ENCODE measurements around the gene AFG1L. TPM values are rescaled to one million over a fixed set of nuclear protein-coding genes. Genes with fewer than 3 reads are reported as not detected.

The AFG1L gene
- total and polyA plus RNA-seq, 12 donors, result 2.5 to 13.5 (median 6.6) TPM

DNA sequence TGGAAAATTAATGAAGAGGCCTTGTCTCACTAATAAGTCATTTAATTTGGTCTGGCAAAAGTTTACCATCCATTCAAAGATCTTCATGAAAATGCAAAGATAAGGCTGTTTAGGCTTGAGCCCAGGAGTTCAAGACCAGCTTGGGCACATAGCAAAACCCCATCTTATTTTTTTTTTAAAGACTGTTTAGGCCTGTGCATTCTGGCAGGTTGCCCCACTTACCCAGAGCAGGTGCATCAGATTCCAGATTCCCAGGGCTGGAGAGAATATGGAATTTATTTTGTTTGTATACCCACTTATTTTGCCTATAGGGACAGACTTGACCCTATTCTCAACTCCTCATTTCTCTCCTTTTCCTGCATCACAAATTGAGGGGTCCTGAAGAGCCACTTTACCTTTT lies 271.6 kb downstream of the AFG1L start:
- Histone ChIP-seq H3K27me3 (no peaks in the 10 kb centered on the region), H3K9me3 (replicated peaks in 1 of 3) (no peaks in the 10 kb centered on the region), H3K27ac (peak overlapping the region; percentile 2 to 99 (median 59)), H3K4me1 (replicated peaks in 1 of 2) (peaks cover 14 to 62% of the 10 kb centered on the region in 2 donors), H3K36me3 (replicated peaks in 1 of 2) (peaks cover 0 to 24% of the 10 kb centered on the region in 2 donors), H3K4me3 (no peak overlapping the region)
- no peak for DNase-seq
- TF ChIP-seq CTCF (IDR thresholded peaks at IDR 0.05), result no peak
- TF ChIP-seq POLR2A (IDR thresholded peaks at IDR 0.05), result no peak
- intact Hi-C loops (cut with DNase I), result loop anchor here in 1 of 2 donors (5.0 kb wide), 1 partner anchor 216 kb away; no protein-coding TSS in a partner anchor

DNA sequence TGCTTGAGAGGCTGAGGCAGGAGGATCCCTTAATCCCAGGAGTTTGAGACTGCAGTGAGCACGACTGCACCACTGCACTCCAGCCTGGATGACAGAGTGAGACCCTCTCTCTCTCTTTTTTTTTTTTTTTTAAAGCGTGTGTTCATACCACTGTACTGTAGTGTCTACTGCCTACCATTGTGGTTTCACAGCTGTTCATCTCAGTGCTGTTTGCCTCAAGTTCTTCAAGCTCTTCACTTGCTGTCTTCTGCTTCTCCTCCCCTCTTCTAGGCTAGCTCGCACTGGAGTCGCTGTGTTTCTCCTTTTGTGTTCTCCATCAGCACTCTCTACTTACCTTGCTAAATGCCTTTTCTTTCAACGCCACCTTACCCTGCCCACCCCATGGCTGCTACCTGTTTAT lies 273.2 kb downstream of the AFG1L start:
- no peak for DNase-seq
- Histone ChIP-seq H3K27me3 (no peaks in the 10 kb centered on the region), H3K36me3 (replicated peaks in 1 of 2) (peaks cover 0 to 24% of the 10 kb centered on the region in 2 donors), H3K4me3 (no peak overlapping the region), H3K4me1 (replicated peaks in 1 of 2) (peaks cover 14 to 62% of the 10 kb centered on the region in 2 donors), H3K9me3 (replicated peaks in 1 of 3) (no peaks in the 10 kb centered on the region), H3K27ac (no peak overlapping the region)
- 91 to 92% (median 92%) methylated on average over 5 of the region's 5 CpGs for WGBS, 4 donors
- TF ChIP-seq POLR2A (IDR thresholded peaks at IDR 0.05) (no peak), CTCF (IDR thresholded peaks at IDR 0.05) (no peak)
- intact Hi-C loops (cut with DNase I), result loop anchor here in 1 of 2 donors (5.0 kb wide), 1 partner anchor 214 kb away; no protein-coding TSS in a partner anchor

DNA sequence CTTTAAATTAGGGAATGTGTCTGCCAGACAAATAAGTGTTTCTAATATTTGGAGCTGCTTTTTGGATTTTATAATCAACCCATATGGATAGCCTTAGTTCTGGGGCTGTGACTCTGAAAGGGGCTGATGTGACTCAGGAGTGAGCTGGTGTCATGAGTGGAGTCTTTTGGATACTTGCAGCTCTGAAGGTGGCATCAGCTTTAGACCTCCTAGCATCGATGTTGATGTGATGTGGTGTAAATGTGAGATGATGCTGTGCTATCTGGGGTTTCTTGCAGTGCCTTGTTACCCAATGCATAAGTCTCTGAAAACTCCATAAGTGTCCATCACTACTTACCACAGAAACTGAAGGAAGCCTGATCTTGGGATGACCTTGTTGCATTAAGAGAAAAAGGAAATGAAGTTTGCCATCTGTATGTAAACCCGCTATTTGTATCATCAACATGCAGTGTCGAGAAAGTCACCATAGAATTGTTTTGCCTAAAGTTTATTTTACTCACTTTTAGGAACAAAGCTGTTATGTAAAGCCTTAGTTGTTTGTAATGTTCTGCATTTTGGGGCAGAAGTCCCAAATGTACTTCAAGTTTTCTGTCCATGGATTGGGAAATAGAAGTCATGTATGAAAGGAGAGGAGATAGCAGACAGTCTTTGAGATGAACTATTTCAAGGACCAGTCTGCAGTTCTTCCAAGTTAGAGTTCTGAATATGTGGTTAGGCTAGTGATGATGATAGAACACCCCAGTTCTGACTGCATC lies 273.9 kb downstream of the AFG1L start:
- WGBS, 4 donors, result 82 to 90% (median 89%) methylated on average over 3 of the region's 3 CpGs
- TF ChIP-seq POLR2A (IDR thresholded peaks at IDR 0.05), result no peak
- TF ChIP-seq CTCF (IDR thresholded peaks at IDR 0.05), result no peak
- H3K4me1 ChIP-seq (replicated peaks in 1 of 2), result peaks cover 14 to 56% of the 10 kb centered on the region in 2 donors
- no peaks in the 10 kb centered on the region for H3K27me3 ChIP-seq
- no peaks in the 10 kb centered on the region for H3K9me3 ChIP-seq (replicated peaks in 1 of 3)
- peaks cover 0 to 24% of the 10 kb centered on the region in 2 donors for H3K36me3 ChIP-seq (replicated peaks in 1 of 2)
- intact Hi-C loops (cut with DNase I), result loop anchor here in 1 of 2 donors (5.0 kb wide), 1 partner anchor 214 kb away; no protein-coding TSS in a partner anchor
- no peak overlapping the region for H3K4me3 ChIP-seq
- peak overlapping the region in 1 of 5 donors; percentile 12 for H3K27ac ChIP-seq
- DNase-seq, result no peak

- Histone ChIP-seq H3K9me3 (replicated peaks in 1 of 3) (no peaks in the 10 kb centered on the region), H3K27ac (no peak overlapping the region), H3K36me3 (replicated peaks in 1 of 2) (peaks cover 0 to 24% of the 10 kb centered on the region in 2 donors), H3K4me1 (replicated peaks in 1 of 2) (peaks cover 18 to 55% of the 10 kb centered on the region in 2 donors), H3K4me3 (no peak overlapping the region), H3K27me3 (no peaks in the 10 kb centered on the region)
- DNase-seq, result no peak
- WGBS, 4 donors, result 91 to 100% (median 98%) methylated on average over 1 of the region's 1 CpG
- TF ChIP-seq CTCF (IDR thresholded peaks at IDR 0.05) (no peak), POLR2A (IDR thresholded peaks at IDR 0.05) (no peak)
- intact Hi-C loops (cut with DNase I), result no loop called here
Observed at GRCh38 chr6:108570517-108570916, 275.7 kb downstream of the AFG1L start.

All from adrenal gland (tissue), 12 donors.